PC-3 (cell line): Measurements from ENCODE around the gene SIM2.

Source experiments
- CTCF ChIP-seq: fragments of 300-600 bp; sonication (generic); conservative IDR thresholded peaks from 2 replicates; pipeline ENCODE4 v1.5.1; 2017; ENCODE audit warnings: antibody characterized with exemption, low read depth, mild to moderate bottlenecking, low read length
- EZH2 ChIP-seq: fragments of 300-600 bp; sonication (generic); IDR thresholded peaks from one replicate; pipeline ENCODE4 v1.6.1; 2017; ENCODE audit warnings: antibody characterized with exemption, mild to moderate bottlenecking, low read length; ENCODE audit not compliant: unreplicated experiment

- TF ChIP-seq CTCF (no peak), EZH2 (no peak)
Observed at GRCh38 chr21:36708286-36709029, 9.5 kb downstream of the SIM2 start.
